Activated CD4-positive, alpha-beta T cell treated with anti-CD3 and anti-CD28 coated beads for 36 hours (primary cell): ENCODE measurements around the gene HDAC10. TPM values are rescaled to one million over a fixed set of nuclear protein-coding genes. Genes with fewer than 3 reads are reported as not detected.

Source experiments
- ATAC-seq: fragments of 200-7000 bp; cut with Tn5 transposase; one replicate; pipeline ENCODE4 v1.10.0; 2021; ENCODE audit warnings: mild to moderate bottlenecking, moderate library complexity
- CTCF ChIA-PET: fragments of 350-600 bp; sonication (Branson Sonifier 250); formaldehyde crosslinking; loops from one replicate; lab custom pipeline; 2021; ENCODE audit warnings: antibody characterized with exemption; lab: Charles Lee
- POLR2A ChIA-PET: fragments of 350-600 bp; sonication (Branson Sonifier 250); formaldehyde crosslinking; loops from one replicate; lab custom pipeline; 2021; ENCODE audit warnings: antibody characterized with exemption, inconsistent platforms; lab: Charles Lee
- DNase-seq: peaks from one replicate; pipeline ENCODE4 v3.0.0-alpha.2; 2020
- H3K27ac Mint-ChIP-seq: one replicate; pipeline ENCODE4 v1.8.0; 2021; ENCODE audit warnings: mixed read lengths
- H3K27me3 Mint-ChIP-seq: one replicate; pipeline ENCODE4 v1.8.0; 2021; ENCODE audit warnings: mixed read lengths
- H3K36me3 Mint-ChIP-seq: one replicate; pipeline ENCODE4 v1.8.0; 2021; ENCODE audit warnings: low read depth, mixed read lengths
- H3K4me1 Mint-ChIP-seq: one replicate; pipeline ENCODE4 v1.8.0; 2021; ENCODE audit warnings: mixed read lengths
- H3K4me3 Mint-ChIP-seq: one replicate; pipeline ENCODE4 v1.8.0; 2021; ENCODE audit warnings: mild to moderate bottlenecking, moderate library complexity, mixed read lengths
- H3K9me3 Mint-ChIP-seq: one replicate; pipeline ENCODE4 v1.8.0; 2021; ENCODE audit warnings: low read depth, mixed read lengths
- intact Hi-C, 2 experiments: fragments of 100-400 bp; cut with DNase I in 1 of 2; cut with micrococcal nuclease in 1 of 2; formaldehyde crosslinking; loops; one replicate each; pipeline versions ENCODE4 v1.14.2 to v1.15.1; 2022 to 2024; cut with DNase I, micrococcal nuclease
- total RNA-seq, 2 experiments: library from RNA; stranded (reverse); gene quantifications; one replicate each; pipeline ENCODE4 v1.2.3, GENCODE V29; 2021

Gene HDAC10
- total RNA-seq, 2 experiments from 2014 or later: 33.5 to 41.5 TPM

GRCh38 chr22:50282361-50283155 lies 31.5 kb upstream of the HDAC10 start:
- H3K36me3 Mint-ChIP-seq: no peaks in the 10 kb centered on the region
- ChIA-PET POLR2A (no interaction called here), CTCF (no interaction called here)
- no peak overlapping the region for H3K4me3 Mint-ChIP-seq
- H3K4me1 Mint-ChIP-seq: no peaks in the 10 kb centered on the region
- no peaks in the 10 kb centered on the region for H3K9me3 Mint-ChIP-seq
- no peaks in the 10 kb centered on the region for H3K27me3 Mint-ChIP-seq
- no peak for DNase-seq
- H3K27ac Mint-ChIP-seq: no peak overlapping the region
- no peak for ATAC-seq
- intact Hi-C loops: no loop called here

GRCh38 chr22:50281957-50282356 lies 30.9 kb upstream of the HDAC10 start:
- Mint-ChIP-seq H3K27me3 (no peaks in the 10 kb centered on the region), H3K9me3 (no peaks in the 10 kb centered on the region), H3K27ac (no peak overlapping the region), H3K36me3 (no peaks in the 10 kb centered on the region), H3K4me3 (no peak overlapping the region), H3K4me1 (no peaks in the 10 kb centered on the region)
- no peak for ATAC-seq
- POLR2A ChIA-PET: no interaction called here
- intact Hi-C loops: no loop called here
- CTCF ChIA-PET: no interaction called here
- DNase-seq: no peak

GRCh38 chr22:50281384-50281760 lies 30.3 kb upstream of the HDAC10 start:
- no peaks in the 10 kb centered on the region for H3K27me3 Mint-ChIP-seq
- POLR2A ChIA-PET: no interaction called here
- CTCF ChIA-PET: no interaction called here
- intact Hi-C loops: no loop called here
- H3K36me3 Mint-ChIP-seq: no peaks in the 10 kb centered on the region
- no peak overlapping the region for H3K27ac Mint-ChIP-seq
- H3K9me3 Mint-ChIP-seq: no peaks in the 10 kb centered on the region
- ATAC-seq: no peak
- no peaks in the 10 kb centered on the region for H3K4me1 Mint-ChIP-seq
- no peak for DNase-seq
- no peak overlapping the region for H3K4me3 Mint-ChIP-seq

- Mint-ChIP-seq H3K27me3 (no peaks in the 10 kb centered on the region), H3K36me3 (no peaks in the 10 kb centered on the region), H3K4me3 (no peak overlapping the region), H3K9me3 (no peaks in the 10 kb centered on the region), H3K4me1 (no peaks in the 10 kb centered on the region), H3K27ac (no peak overlapping the region)
- ChIA-PET POLR2A (no interaction called here), CTCF (no interaction called here)
- DNase-seq: no peak
- no peak for ATAC-seq
- intact Hi-C loops: no loop called here
These were observed 29.8 kb upstream of the HDAC10 start for GRCh38 chr22:50280708-50281383.

GRCh38 chr22:50280022-50280707 lies 29.1 kb upstream of the HDAC10 start:
- ATAC-seq (no peak), DNase-seq (no peak)
- H3K9me3 Mint-ChIP-seq: no peaks in the 10 kb centered on the region
- intact Hi-C loops: no loop called here
- H3K36me3 Mint-ChIP-seq: no peaks in the 10 kb centered on the region
- ChIA-PET POLR2A (no interaction called here), CTCF (no interaction called here)
- no peak overlapping the region for H3K27ac Mint-ChIP-seq
- no peak overlapping the region for H3K4me3 Mint-ChIP-seq
- H3K4me1 Mint-ChIP-seq: no peaks in the 10 kb centered on the region
- H3K27me3 Mint-ChIP-seq: no peaks in the 10 kb centered on the region

- no peaks in the 10 kb centered on the region for H3K27me3 Mint-ChIP-seq
- ChIA-PET CTCF (interaction anchor here (0.6 to 0.9 kb wide), 3 partner anchors 20 to 44 kb away, joined by 3 read pairs; no protein-coding TSS in a partner anchor), POLR2A (no interaction called here)
- no peak for ATAC-seq
- H3K4me3 Mint-ChIP-seq: no peak overlapping the region
- H3K36me3 Mint-ChIP-seq: no peaks in the 10 kb centered on the region
- no peaks in the 10 kb centered on the region for H3K4me1 Mint-ChIP-seq
- no peaks in the 10 kb centered on the region for H3K9me3 Mint-ChIP-seq
- intact Hi-C loops: loop anchor here in 1 of 2 experiments (5.0 kb wide), 1 partner anchor 48 kb away; the partner anchor contains the start of gene DENND6B
- H3K27ac Mint-ChIP-seq: no peak overlapping the region
- DNase-seq: no peak
These were observed 28.0 kb upstream of the HDAC10 start for GRCh38 chr22:50278956-50279619.

- ChIA-PET CTCF (interaction anchor here (0.6 to 0.9 kb wide), 2 partner anchors 21 to 38 kb away, joined by 3 read pairs; no protein-coding TSS in a partner anchor), POLR2A (no interaction called here)
- Mint-ChIP-seq H3K27me3 (peaks cover 2% of the 10 kb centered on the region), H3K36me3 (no peaks in the 10 kb centered on the region), H3K4me1 (no peaks in the 10 kb centered on the region), H3K9me3 (no peaks in the 10 kb centered on the region), H3K27ac (no peak overlapping the region), H3K4me3 (no peak overlapping the region)
- intact Hi-C loops: loop anchor here in 1 of 2 experiments (5.0 kb wide), 1 partner anchor 49 kb away; the partner anchor contains the start of gene DENND6B
- DNase-seq (no peak), ATAC-seq (no peak)
These were observed 27.4 kb upstream of the HDAC10 start for GRCh38 chr22:50278461-50278860.

- no peaks in the 10 kb centered on the region for H3K36me3 Mint-ChIP-seq
- H3K27ac Mint-ChIP-seq: no peak overlapping the region
- no peak overlapping the region for H3K4me3 Mint-ChIP-seq
- DNase-seq (no peak), ATAC-seq (no peak)
- POLR2A ChIA-PET: no interaction called here
- no peaks in the 10 kb centered on the region for H3K4me1 Mint-ChIP-seq
- CTCF ChIA-PET: no interaction called here
- no peaks in the 10 kb centered on the region for H3K9me3 Mint-ChIP-seq
- intact Hi-C loops: loop anchor here in 1 of 2 experiments (5.0 kb wide), 1 partner anchor 50 kb away; the partner anchor contains the start of gene DENND6B
- H3K27me3 Mint-ChIP-seq: peaks cover 2% of the 10 kb centered on the region
These were observed 26.7 kb upstream of the HDAC10 start for GRCh38 chr22:50277761-50278160.

GRCh38 chr22:50276143-50276542 lies 25.1 kb upstream of the HDAC10 start:
- CTCF ChIA-PET: interaction anchor here (0.6 to 2.4 kb wide), 6 partner anchors 30 to 345 kb away, joined by 3 to 16 read pairs (median 4); partner anchors contain the start of gene PLXNB2
- POLR2A ChIA-PET: no interaction called here
- Mint-ChIP-seq H3K9me3 (no peaks in the 10 kb centered on the region), H3K27ac (no peak overlapping the region), H3K4me3 (no peak overlapping the region), H3K4me1 (peaks cover 1% of the 10 kb centered on the region), H3K36me3 (no peaks in the 10 kb centered on the region), H3K27me3 (peaks cover 2% of the 10 kb centered on the region)
- DNase-seq (peak; percentile 81), ATAC-seq (peak; percentile 70)
- intact Hi-C loops: loop anchor here (1.0 to 5.0 kb wide), 3 partner anchors 51 to 66 kb away; partner anchors contain the start of gene DENND6B (in 2 of the 2)

- ATAC-seq: no peak
- peaks cover 4% of the 10 kb centered on the region for H3K4me1 Mint-ChIP-seq
- H3K27me3 Mint-ChIP-seq: peaks cover 2% of the 10 kb centered on the region
- no peak overlapping the region for H3K4me3 Mint-ChIP-seq
- intact Hi-C loops: loop anchor here (1.0 to 5.0 kb wide), 4 partner anchors 52 to 225 kb away; partner anchors contain the start of gene DENND6B (in 2 of the 2)
- H3K27ac Mint-ChIP-seq: no peak overlapping the region
- CTCF ChIA-PET: interaction anchor here (0.7 to 2.4 kb wide), 5 partner anchors 32 to 66 kb away, joined by 3 to 16 read pairs (median 4); no protein-coding TSS in a partner anchor
- no peaks in the 10 kb centered on the region for H3K36me3 Mint-ChIP-seq
- POLR2A ChIA-PET: no interaction called here
- H3K9me3 Mint-ChIP-seq: no peaks in the 10 kb centered on the region
- DNase-seq: no peak
These were observed 24.4 kb upstream of the HDAC10 start for GRCh38 chr22:50275181-50276055.
